Activated CD8-positive, alpha-beta memory T cell treated with anti-CD3 and anti-CD28 coated beads, Interleukin-2, amount 50 U/mL, for 4 hours (primary cell): ENCODE results near the gene BCO1.
A peak's percentile ranks its signal among the peaks of the same experiment; 100 is the strongest.
"Not testable (repeated sequence)": the region's sequence is repeated elsewhere in the genome, so short reads cannot be mapped to it uniquely, and the experiment has no call there.

ENCODE experiments used
- DNase-seq: peaks from one replicate; pipeline ENCODE4 v3.0.0-alpha.2; 2020

Gene BCO1, protein sequence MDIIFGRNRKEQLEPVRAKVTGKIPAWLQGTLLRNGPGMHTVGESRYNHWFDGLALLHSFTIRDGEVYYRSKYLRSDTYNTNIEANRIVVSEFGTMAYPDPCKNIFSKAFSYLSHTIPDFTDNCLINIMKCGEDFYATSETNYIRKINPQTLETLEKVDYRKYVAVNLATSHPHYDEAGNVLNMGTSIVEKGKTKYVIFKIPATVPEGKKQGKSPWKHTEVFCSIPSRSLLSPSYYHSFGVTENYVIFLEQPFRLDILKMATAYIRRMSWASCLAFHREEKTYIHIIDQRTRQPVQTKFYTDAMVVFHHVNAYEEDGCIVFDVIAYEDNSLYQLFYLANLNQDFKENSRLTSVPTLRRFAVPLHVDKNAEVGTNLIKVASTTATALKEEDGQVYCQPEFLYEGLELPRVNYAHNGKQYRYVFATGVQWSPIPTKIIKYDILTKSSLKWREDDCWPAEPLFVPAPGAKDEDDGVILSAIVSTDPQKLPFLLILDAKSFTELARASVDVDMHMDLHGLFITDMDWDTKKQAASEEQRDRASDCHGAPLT

DNA sequence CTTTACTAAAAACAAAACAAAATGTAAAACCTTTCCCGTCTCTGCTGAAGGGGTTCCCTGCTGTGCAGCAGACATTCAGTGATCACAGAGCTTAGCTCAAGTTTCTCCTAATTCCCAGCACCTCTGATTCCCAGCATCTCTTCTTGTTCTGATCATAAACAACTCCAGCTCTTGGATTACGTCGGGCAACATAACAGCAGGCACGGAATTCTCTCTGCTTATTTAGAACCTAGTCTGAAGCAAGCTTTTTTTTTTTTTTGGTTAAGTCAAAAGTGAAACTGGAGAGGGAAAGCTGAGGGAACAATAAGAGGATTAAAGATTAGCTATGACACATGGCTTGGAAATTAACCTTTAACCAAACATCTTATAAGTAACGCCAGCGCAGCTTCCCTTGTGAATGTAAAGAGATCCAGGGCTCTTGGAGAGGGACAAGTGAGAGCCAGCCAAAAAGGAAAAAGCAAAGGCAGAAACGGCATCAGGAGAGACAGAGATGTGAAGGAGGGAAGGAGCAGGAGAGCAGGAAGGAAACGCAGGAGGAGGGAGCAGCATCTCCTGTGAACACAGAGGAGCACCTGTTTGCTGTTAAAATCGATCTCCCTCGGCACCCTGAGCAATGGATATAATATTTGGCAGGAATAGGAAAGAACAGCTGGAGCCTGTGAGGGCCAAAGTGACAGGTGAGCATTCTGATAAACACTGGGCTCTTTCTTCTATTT is at the start of gene BCO1:
BCO1 (plus strand) TSS at position 394 of the 716 bp plus-strand sequence; CDS start at position 614, 220 bp downstream.
- no peak for DNase-seq

DNA sequence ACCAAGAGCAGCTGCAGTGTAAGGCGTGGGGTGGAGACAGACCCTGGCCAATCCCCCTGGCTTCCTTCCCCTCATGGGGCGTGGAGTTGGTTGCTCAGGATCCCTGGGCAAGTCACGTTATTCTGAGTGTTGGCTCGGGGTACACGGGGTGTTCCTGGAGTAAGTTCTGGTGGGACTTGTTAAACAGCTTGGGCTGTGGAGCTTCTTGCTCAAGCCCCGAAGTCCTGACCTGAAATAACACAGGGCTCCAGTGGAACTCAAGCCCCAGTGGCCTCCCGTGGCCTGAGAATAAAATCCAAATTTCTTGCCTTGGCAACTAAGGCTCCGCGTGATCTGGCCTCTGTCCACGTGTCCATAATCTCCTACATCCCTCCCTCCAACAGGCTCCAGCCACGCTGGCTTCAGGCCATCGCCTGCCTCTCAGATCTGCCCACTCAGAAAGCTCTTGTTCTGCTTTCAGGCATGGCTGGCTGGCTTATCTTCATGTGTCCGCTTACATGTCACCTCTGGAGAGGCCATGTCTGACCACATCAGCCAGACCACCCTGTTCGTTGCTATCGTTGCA is 49.3 kb upstream of the BCO1 start:
- no peak for DNase-seq

DNA sequence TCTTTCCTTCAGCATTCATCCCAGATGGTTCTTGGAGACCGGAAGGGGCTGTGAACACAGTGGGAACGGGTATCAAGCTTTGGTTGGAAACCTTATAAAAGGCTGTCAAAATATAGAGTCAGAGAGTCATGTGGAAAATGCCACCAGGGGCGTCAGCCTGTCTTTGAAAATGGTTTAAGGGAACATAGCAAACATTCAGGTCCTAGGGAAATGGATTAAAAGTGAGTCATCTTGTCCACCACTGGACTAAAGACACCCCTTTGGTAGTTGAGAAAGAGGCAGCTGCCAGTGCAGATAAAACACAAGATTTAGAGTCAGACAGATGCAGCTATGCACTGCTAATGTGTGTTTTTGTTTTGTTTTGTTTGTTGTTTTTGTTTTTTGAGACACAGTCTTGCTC is 47.8 kb upstream of the BCO1 start:
- DNase-seq = no peak

DNA sequence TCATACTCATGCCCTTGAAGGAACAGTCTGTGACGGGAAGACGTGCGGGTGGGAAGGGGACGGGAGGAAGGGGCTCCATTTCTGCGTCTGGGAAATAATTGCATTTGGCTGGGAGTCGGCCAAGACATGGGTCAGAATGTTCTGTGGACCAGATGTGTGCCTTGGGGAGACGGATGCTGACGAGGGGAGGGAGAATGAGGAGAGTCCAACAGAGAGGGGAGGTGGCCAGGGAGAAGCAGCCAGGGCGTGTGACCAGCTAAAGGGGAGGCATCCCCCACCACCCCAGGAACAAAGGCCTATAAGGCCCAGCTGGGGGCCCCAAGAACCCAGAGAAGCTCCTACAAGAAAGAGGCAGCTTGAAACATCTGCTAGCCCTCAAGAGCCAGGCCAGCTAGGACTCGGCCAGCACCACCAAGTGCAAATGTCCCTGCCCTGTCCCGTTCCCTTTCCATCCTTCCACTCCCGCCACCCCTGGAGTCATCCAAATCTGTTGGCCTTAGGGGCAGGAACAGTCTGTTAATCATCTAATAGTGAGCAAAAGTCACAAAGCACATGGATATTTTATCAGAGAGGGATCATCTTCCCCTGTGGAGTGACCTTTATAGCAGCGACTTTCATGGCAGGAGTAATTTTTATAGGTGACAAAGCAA is 42.5 kb upstream of the BCO1 start:
- DNase-seq = no peak

DNA sequence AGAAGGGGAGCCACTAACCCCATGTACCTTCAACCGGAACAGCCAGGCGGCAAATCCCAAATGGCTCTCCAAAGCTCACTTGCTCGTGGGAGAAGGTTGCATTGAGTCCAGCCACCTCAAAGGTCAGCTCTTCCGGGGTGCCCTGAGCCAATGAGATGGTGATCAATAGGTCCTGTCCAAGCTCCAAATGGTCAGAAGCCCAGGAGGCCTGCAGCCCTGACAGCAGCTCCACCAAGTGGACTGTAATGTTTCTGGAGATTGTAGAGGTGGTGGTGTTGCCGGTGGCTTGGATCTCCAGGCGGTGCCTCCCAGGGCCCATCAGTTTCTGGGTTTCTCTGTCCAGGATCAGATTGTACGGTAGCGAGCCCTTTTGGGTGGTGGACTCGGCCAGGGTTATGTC is 39.9 kb upstream of the BCO1 start:
- no peak for DNase-seq

DNA sequence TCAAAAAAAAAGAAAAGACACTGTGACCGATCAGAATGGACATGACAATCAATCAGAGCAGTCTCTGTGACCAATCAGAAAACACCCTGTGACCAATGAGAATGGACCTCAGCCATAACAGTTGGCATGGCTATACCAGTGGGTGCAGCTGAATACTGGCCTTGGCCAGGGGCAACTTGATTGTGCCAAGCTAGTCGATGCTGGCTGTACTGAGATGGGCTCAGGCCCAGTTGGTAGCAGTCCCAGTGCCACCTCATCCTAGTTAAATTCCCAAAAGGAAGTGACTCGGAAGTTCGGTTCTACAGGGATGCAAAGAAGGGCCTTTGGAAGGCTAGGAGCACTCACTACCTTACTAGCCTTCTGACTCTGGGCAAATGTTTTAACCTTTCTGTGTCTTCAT is 37.2 kb upstream of the BCO1 start:
- DNase-seq = no peak

DNA sequence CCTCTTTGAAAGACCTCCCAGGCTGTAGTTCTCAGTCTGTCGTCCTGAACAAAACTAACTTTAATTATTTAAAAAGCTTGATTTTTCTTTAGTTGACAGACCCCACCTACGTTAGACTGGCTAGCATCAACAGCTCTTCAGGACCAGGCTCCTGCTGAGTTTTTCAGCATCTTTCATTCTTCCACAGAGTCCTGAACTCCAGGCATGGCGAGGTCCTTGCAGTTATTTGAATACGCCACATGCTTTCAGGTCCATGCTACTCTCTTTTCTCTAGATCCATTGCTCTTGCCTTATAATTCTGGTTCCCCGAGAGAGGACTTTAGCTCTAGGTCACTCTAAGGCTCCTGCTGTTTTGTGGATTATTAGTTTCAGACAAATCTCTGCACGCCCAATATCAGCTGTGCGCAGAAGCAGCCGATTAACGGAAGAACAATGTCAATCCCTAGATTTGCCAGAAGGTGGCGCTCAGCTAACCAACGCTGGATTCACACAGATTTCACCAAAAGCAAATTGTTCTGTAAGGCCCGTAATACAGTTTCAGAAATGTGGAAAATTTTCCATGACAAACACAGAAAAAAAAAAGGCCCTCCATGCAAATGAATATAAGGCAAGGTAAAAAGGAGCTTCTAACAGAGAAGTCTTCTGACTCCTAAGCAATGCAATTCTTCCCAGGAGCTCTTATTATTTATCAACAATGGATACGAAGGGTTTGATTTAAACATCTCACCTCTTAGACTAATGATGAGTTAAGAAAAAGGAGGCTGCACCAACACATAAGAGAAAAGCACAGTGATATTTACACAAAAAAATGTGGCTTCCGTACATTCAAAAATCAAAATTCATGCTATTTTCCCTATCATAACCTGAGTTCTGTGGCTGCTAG is 33.5 kb upstream of the BCO1 start:
- peak; percentile 33 for DNase-seq

DNA sequence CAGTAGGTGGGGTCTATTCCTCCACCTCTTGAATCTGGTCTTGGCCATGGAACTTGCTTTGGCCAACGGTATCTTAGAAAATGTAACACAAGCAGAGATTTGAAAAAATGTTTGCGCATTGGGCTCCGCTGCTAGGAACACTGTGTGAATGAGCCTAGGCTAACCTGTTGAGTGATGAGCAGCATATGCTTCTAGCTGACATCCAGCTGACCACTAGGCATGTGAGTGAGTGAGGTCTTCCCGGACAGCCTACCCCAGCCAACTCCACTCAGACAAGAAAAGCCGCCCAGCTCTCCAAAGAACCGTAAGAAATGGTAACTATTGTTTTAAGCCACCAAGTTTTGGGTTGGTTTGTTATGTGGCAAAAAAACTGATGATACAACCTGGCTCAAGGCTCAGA is 31.4 kb upstream of the BCO1 start:
- DNase-seq = no peak

DNA sequence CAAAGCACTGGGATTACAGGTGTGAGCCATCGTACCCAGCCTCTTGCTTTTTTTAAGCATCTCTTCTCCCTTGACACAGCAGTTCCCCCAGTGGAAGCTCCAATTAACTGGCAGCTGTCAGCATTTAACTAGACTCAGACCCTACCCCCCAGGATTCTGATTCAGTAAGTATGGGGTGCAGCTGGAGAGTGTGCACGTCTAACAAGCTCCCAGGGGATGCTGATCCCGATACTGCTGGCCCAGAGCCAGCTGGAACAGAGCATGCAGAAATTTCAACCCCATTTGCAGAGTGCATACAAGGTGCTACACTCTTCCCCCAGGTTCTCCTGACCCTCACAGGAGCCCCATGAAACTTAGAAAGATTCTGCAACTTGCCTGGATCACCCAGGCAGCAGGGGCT is 27.7 kb upstream of the BCO1 start:
- no peak for DNase-seq

DNA sequence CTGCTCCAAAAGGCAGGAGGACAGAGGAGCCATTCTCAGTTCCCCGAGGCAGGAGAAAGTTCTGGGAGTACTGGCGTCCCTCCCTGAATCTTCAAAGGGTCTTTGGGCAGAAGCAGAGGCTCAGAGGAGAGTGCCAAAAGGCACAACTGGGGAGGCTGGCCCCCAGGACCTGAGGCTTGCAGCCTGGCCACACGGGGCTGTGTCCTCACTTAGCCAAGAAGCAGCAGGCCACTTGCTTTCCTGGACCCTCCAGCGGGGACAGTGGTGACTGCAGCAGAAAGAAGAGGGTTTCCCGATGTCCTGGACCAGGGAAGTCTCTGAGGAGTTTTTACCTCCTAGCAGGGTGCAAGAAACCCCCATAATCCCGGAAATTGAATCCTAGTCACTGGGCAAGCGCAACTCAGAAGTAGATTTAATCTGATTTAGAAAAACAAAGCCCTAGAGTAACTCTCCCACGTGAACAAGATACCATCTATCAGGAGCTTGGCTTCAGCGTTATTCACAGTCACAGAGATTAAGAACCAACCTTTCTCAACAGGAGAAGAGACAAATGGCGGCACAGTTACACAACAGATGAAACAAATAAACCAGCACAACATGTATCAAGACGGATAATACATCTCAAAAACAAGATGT is 25.5 kb upstream of the BCO1 start:
- no peak for DNase-seq

DNA sequence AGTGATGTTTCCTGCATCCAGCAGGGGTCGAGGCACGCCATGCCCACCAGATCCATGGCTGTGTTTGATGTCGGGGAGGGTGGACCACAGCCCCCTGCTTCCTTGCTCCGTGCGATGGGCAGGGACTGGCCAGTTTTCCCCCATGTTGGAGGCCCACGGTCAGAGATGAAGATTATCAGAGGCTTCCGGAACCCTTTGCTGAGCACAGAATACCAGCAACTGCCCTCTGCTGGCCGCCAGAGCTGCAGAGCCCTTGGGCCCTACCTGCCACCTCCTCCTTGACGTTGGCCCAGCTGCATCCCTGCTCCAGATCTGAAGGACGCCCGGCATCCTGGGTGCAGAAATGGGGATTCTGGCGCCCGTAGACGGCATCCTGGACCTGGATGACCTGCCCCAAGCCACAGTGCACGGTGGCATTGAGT is 23.7 kb upstream of the BCO1 start:
- DNase-seq = no peak

DNA sequence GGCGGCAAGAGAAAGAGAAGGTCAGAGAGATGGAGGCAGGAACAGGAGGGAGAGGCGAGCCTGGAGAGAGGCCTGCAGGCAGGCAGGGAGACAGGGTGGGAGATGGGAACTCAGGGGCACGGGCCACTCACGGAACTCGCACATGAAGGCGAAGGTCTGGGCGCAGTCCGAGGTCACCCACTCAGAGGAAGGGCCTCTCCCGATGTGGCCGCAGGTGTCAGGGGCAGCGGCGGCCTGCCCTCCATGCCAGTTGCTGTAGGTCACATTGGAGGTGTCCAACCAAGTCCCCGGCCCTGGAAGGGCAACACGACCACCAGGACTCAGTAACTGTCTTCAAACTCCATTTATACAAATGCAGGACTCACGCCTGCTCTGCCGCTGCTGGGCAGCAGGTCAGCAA is 22.4 kb upstream of the BCO1 start:
- DNase-seq = no peak

DNA sequence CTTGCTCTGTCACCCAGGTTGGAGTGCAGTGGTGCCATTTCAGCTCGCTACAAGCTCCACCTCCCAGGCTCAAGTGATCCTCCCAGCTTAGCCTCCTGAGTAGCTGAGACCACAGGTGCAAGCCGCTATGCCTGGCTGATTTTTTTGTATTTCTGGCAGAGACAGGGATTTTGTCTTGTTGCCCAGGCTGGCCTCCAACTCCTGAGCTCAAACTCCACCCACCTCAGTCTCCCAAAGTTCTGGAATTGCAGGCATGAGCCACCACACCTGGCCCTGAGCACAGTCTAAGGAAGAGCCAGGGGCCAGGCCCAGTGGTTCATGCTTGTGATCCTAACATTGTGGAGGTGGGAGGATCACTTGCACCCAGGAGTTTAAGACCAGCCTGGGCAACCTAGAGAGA is 21.8 kb upstream of the BCO1 start:
- no peak for DNase-seq

DNA sequence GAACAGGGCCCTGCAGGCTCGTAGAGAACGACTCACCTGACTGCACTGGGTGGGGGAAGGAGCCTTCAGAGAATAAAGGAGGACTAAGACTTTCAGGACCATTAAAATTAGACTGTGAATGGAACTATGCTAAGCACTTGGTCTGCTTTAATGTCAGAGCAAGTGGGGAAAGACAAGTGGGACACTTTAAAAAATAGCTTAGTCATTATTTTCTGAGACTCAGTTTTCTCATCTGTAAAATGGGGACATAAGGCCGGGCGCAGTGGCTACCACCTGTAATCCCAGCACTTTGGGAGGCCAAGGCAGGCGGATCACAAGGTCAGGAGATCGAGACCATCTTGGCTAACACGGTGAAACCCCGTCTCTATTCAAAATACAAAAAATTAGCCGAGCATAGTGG is 19.3 kb upstream of the BCO1 start:
- DNase-seq = no peak

DNA sequence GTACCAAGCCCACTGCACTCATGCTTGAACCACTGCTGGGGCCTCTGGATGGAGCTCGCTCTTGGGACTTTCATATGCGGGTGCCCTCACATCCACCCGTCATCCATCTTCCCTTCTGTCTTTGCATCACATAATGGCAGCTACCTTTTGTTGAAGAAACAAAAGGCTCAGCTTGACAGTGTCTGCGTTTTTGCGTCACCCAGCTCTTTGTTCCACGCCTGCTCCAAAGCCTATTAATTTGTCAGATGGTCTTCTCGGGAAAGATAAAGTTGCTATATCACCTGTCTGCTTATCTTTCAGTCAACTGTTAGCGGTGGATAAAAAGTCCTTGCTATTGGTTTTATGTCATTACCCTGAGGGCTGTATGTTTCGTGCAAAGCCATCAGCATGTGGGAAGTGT is 18.1 kb upstream of the BCO1 start:
- DNase-seq = no peak

DNA sequence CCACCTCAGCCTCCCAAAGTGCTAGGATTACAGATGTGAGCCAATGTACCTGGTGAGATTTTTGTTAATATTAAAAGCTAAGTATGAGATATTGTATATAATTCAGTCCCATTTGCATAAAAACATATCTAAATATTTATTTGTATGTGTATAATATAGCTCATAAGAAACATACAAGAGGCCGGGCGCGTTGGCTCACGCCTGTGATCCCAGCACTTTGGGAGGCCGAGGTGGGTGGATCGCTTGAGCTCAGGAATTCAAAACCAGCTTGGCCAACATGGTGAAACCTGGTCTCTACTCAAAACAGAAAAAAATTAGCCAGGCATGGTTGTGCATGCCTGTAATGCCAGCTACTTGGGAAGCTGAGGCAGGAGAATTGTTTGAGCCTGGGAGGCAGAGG is 16.8 kb upstream of the BCO1 start:
- no peak for DNase-seq

DNA sequence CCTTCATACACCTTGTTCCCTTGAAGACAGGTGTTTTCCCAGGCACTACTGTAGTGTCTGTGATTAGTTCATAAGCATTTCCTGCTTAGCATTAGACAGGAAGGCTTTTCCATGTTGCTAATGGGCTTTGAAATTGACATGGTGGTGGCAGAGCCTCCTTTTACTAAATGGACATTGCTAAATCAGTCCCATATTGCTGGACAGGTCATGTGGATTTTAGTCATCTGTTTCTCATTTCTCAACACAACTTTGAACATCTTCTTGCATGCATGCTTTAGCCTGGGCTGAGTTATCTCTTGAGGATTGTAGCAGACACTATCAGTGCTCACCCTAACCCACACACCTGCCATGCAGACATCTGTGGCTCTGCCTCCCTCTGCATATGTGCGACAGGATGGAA is 13.7 kb upstream of the BCO1 start:
- no peak for DNase-seq

DNA sequence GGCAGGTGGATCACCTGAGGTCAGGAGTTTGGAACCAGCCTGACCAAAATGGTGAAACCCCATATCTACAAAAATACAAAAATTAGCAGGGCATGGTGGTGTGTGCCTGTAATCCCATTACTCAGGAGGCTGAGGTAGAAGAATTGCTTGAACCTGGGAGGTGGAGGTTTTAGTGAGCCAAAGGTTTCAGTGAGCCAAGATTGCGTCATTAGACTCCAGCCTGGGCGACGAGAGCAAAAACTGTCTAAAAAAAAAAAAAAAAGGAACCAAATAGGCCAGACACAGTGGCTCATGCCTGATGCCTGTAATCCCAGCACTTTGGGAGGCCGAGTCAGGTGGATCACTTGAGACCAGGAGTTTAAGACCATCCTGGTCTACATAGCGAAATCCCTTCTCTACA is 12.8 kb upstream of the BCO1 start:
- DNase-seq = not testable (repeated sequence)

DNA sequence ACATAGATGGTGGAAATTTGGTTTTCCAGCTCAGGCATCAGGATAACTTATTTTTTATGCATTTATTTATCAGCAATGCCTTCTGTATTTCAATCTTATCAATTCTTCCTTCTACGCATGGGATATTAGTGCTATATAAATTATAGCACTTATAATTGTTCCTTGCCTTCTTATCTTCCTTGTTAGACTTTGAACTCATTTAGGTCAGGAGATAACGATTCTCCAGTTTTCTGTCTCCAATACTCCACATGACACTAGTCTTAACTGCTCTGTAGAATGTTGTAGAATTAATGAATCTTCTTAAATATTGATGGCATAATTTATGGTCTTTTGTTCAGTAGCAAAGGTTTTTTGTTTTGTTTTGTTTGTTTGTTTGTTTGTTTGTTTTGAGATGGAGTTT is 10.7 kb upstream of the BCO1 start:
- DNase-seq = no peak

DNA sequence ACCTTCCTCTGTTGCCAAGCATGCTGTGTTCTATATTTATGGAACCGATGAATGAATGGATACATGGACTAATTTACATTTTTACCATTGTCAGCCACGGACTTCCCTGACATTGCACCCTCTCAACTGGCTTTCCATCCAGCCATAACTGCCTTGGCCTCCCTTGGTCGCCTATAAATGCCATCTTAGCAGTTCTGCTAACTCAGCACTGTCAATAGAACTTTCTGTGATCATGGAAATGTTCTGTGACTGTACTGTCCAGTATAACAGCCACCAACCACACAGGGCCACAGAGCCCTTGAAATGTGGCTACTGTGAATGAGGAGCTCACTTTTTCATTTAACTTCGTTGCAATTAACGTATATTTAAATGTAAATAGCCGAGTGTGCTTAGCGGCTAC is 8.7 kb upstream of the BCO1 start:
- no peak for DNase-seq

DNA sequence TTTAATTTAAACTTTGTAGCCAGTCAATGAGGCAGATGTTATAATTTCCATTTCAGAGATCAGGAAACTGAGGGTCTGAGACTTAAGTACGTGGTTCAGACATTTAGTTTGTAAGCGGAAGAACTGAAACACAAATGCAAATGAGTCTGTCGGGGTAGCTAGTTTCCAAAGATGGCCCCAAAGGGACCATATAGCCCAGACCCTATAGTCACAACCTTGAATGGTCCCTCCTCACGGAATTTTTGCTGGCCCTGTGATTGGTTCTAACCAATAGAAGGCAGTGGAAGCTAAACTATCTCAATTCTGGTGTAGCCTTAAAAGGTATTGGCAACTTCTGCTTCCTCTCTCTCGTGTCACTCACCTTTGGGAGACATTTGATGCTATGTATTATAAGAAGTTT is 7.5 kb upstream of the BCO1 start:
- DNase-seq = no peak
